K562 (cell line): ENCODE measurements around the gene OOSP3. TPM values are rescaled to one million over a fixed set of nuclear protein-coding genes. Genes with fewer than 3 reads are reported as not detected.
A peak's percentile ranks its signal among the peaks of the same experiment; 100 is the strongest.

ENCODE experiments used
- ATAC-seq: fragments of 200-7000 bp; cut with Tn5 transposase; 3 replicates; pipeline ENCODE4 v1.9.1; 2020; ENCODE audit warnings: moderate library complexity
- BruUV-seq: library from RNA; stranded (reverse); fragments of 400-500 nt; replicated peaks from 2 replicates; lab custom pipeline; 2021; lab: Mats Ljungman, UMichigan
- CTCF ChIA-PET: fragments of 300-600 bp; formaldehyde crosslinking; extraction: SDS; loops from one replicate; lab custom pipeline; 2021; ENCODE audit warnings: low intra/inter-chr PET ratio; lab: Yijun Ruan, JAX
- POLR2A ChIA-PET: fragments of 300-600, 350-650 bp; sonication (Branson Sonifier 250); formaldehyde crosslinking; extraction: SDS; loops from one replicate; lab custom pipeline; 2021; ENCODE audit warnings: antibody characterized with exemption, inconsistent platforms; lab: Yijun Ruan, JAX
- DNase-seq, 4 experiments: peaks; one replicate each; pipeline versions ENCODE4 v3.0.0 to v3.0.0-alpha.2; 2011 to 2018; ENCODE audit warnings: low spot score in 3 of 4, mixed read lengths in 3 of 4; ENCODE audit errors: extremely low read depth in 1 of 4
- FAIRE-seq: peaks from 2 replicates; lab custom pipeline; 2011; peaks lifted over from hg19 to GRCh38; lab: Jason Lieb, UNC
- H2AFZ ChIP-seq: 2 replicates; pipeline ENCODE4 v1.6.0; 2011; ENCODE audit warnings: low read depth, low read length, control low read depth, inconsistent platforms
- H3K27ac ChIP-seq: fragments of 200-600 bp; 3 replicates; pipeline ENCODE4 v1.8.0; 2011; ENCODE audit warnings: low read depth, mild to moderate bottlenecking, control low read depth, inconsistent platforms, low read length, moderate library complexity, mixed read lengths; ENCODE audit errors: extremely low read depth
- H3K27me3 ChIP-seq, 2 experiments: fragments of 300-600 bp in 1 of 2; 2 replicates in 1 of 2; 3 replicates in 1 of 2; pipeline versions ENCODE4 v1.6.0 to v1.8.0; 2011; ENCODE audit warnings: inconsistent platforms in 2 of 2, low read length in 2 of 2, mild to moderate bottlenecking in 1 of 2, mixed read lengths in 1 of 2, moderate library complexity in 1 of 2; ENCODE audit not compliant: control insufficient read depth in 2 of 2, insufficient read depth in 2 of 2
- H3K36me3 ChIP-seq: fragments of 300-600 bp; 3 replicates; pipeline ENCODE4 v1.8.0; 2011; ENCODE audit warnings: mild to moderate bottlenecking, low read length, inconsistent platforms; ENCODE audit not compliant: control insufficient read depth, insufficient read depth
- H3K4me1 ChIP-seq, 2 experiments: fragments of 200-600 bp in 1 of 2; replicated peaks in 1 of 2; 2 replicates in 1 of 2; 3 replicates in 1 of 2; pipeline versions ENCODE4 v1.5.1 to v1.8.0; 2011; ENCODE audit warnings: inconsistent platforms in 2 of 2, low read length in 2 of 2, mild to moderate bottlenecking in 1 of 2, mixed read lengths in 1 of 2, moderate library complexity in 1 of 2; ENCODE audit not compliant: control insufficient read depth in 2 of 2, insufficient read depth in 2 of 2
- H3K4me2 ChIP-seq: 2 replicates; pipeline ENCODE4 v1.6.1; 2011; ENCODE audit warnings: low read length, control low read depth, inconsistent platforms, mixed read lengths; ENCODE audit not compliant: insufficient read depth
- H3K4me3 ChIP-seq: fragments of 200-600 bp; sonication (generic), shearing (Covaris generic); 2 replicates; pipeline ENCODE4 v1.5.1; 2016; ENCODE audit warnings: control low read depth, inconsistent platforms
- H3K79me2 ChIP-seq: fragments of 200-600 bp; 3 replicates; pipeline ENCODE4 v1.8.0; 2011; ENCODE audit warnings: low read length, inconsistent platforms; ENCODE audit not compliant: control insufficient read depth, insufficient read depth
- H3K9ac ChIP-seq, 2 experiments: 2 replicates each; pipeline versions ENCODE4 v1.6.0 to v1.6.1; 2011; ENCODE audit warnings: low read depth in 2 of 2, low read length in 2 of 2, control low read depth in 1 of 2, inconsistent platforms in 1 of 2, mild to moderate bottlenecking in 1 of 2, mixed read lengths in 1 of 2; ENCODE audit not compliant: insufficient read depth in 1 of 2
- H3K9me1 ChIP-seq: one replicate; pipeline ENCODE4 v1.6.0; 2011; ENCODE audit warnings: inconsistent platforms, mild to moderate bottlenecking, low read length, moderate library complexity; ENCODE audit not compliant: control insufficient read depth, insufficient read depth
- H3K9me3 ChIP-seq: replicated peaks from 2 replicates; pipeline ENCODE4 v1.5.1; 2011; ENCODE audit warnings: low read depth, low read length, inconsistent platforms; ENCODE audit not compliant: control insufficient read depth, insufficient read depth
- H4K20me1 ChIP-seq: replicated peaks from 2 replicates; pipeline ENCODE4 v1.6.1; 2011; ENCODE audit warnings: low read length, inconsistent platforms, mixed read lengths; ENCODE audit not compliant: control insufficient read depth, insufficient read depth
- BHLHE40 ChIP-seq: IDR thresholded peaks from 2 replicates; pipeline ENCODE4 v1.6.1; 2011; ENCODE audit warnings: low read length, improper control_type of control experiment
- C11orf30 ChIP-seq: fragments of 450-650 bp; IDR thresholded peaks from 2 replicates; pipeline ENCODE4 v1.6.1; 2016; ENCODE audit warnings: low read depth, mild to moderate bottlenecking
- EWSR1 ChIP-seq: fragments of 450-650 bp; IDR thresholded peaks from 2 replicates; pipeline ENCODE4 v1.6.1; 2018; ENCODE audit warnings: borderline replicate concordance, mild to moderate bottlenecking, low read depth, moderate library complexity; ENCODE audit not compliant: partially characterized antibody
- FOSL1 ChIP-seq: fragments of 200-800 bp; sonication (Bioruptor generic); conservative IDR thresholded peaks from 2 replicates; pipeline ENCODE4 v1.6.1; 2016; ENCODE audit warnings: missing genetic modification characterization, missing compliant biosample characterization
- FOXA1 ChIP-seq: fragments of 450-650 bp; IDR thresholded peaks from 2 replicates; pipeline ENCODE4 v1.6.1; 2016; ENCODE audit warnings: mild to moderate bottlenecking, borderline replicate concordance
- FOXP1 ChIP-seq: sonication (generic); formaldehyde crosslinking; IDR thresholded peaks from 2 replicates; pipeline ENCODE4 v1.8.0; 2022; ENCODE audit warnings: mild to moderate bottlenecking, missing genetic modification reagents
- HNRNPK ChIP-seq: fragments of 200-400 bp; formaldehyde crosslinking; IDR thresholded peaks from one replicate; pipeline ENCODE4 v1.6.1; 2018; ENCODE audit warnings: mild to moderate bottlenecking, low read depth, low read length; ENCODE audit not compliant: poor library complexity, severe bottlenecking
- KDM1A ChIP-seq, 2 experiments: fragments of 450-650 bp; IDR thresholded peaks; 2 replicates each; pipeline ENCODE4 v1.6.1; 2016; ENCODE audit warnings: mild to moderate bottlenecking in 2 of 2
- MEIS2 ChIP-seq: fragments of 450-650 bp; IDR thresholded peaks from 2 replicates; pipeline ENCODE4 v1.6.1; 2014; ENCODE audit warnings: mild to moderate bottlenecking; ENCODE audit not compliant: partially characterized antibody
- PHTF2 ChIP-seq: fragments of 250-450 bp; sonication (Bioruptor Pico); IDR thresholded peaks from 2 replicates; pipeline ENCODE4 v1.5.0; 2021; ENCODE audit warnings: mild to moderate bottlenecking
- PYGO2 ChIP-seq: fragments of 450-650 bp; IDR thresholded peaks from 2 replicates; pipeline ENCODE4 v1.6.1; 2016; ENCODE audit warnings: mild to moderate bottlenecking, missing genetic modification characterization, moderate library complexity, missing compliant biosample characterization
- SMAD2 ChIP-seq: fragments of 150-350 bp; IDR thresholded peaks from 2 replicates; pipeline ENCODE4 v1.6.1; 2014; ENCODE audit warnings: low read depth, mild to moderate bottlenecking, low read length
- XRCC4 ChIP-seq: IDR thresholded peaks from one replicate; pipeline ENCODE4 v1.6.1; 2011; ENCODE audit not compliant: insufficient read depth, insufficient read length; ENCODE audit errors: extremely low read depth
- ZBTB2 ChIP-seq: fragments of 450-650 bp; IDR thresholded peaks from 2 replicates; pipeline ENCODE4 v1.6.1; 2016; ENCODE audit warnings: antibody characterized with exemption
- ZC3H8 ChIP-seq: fragments of 450-650 bp; IDR thresholded peaks from 2 replicates; pipeline ENCODE4 v1.6.1; 2017
- ZFP30 ChIP-seq: fragments of 250-450 bp; sonication (Bioruptor Pico); IDR thresholded peaks from 2 replicates; pipeline ENCODE4 v1.8.0; 2022; ENCODE audit warnings: moderate library complexity, mild to moderate bottlenecking, inconsistent platforms, borderline replicate concordance
- ZNF165 ChIP-seq: fragments of 250-450 bp; sonication (Bioruptor Pico); IDR thresholded peaks from 2 replicates; pipeline ENCODE4 v1.4.0; 2020; ENCODE audit warnings: borderline replicate concordance
- ZNF197 ChIP-seq: fragments of 200-800 bp; sonication (Bioruptor generic); IDR thresholded peaks from 2 replicates; pipeline ENCODE4 v1.6.1; 2016; ENCODE audit warnings: low read depth, missing genetic modification characterization, missing compliant biosample characterization
- ZNF239 ChIP-seq: fragments of 250-450 bp; sonication (Bioruptor Pico); IDR thresholded peaks from 2 replicates; pipeline ENCODE4 v1.4.0; 2020; ENCODE audit warnings: mild to moderate bottlenecking
- ZNF583 ChIP-seq: fragments of 250-450 bp; sonication (Bioruptor Pico); IDR thresholded peaks from 2 replicates; pipeline ENCODE4 v1.4.0; 2020
- WGBS: fragments of 100-300 bp; shearing (Covaris generic); methylation state at CpG from one replicate; pipeline ENCODE4 v1.1.6; 2016; ENCODE audit warnings: low coverage, mixed read lengths; ENCODE audit not compliant: insufficient coverage; ENCODE audit errors: missing lambda C conversion rate; 5-methylcytosine and 5-hydroxymethylcytosine counted together
- in situ Hi-C: fragments of 300-500 bp; cut with MboI; formaldehyde crosslinking; loops from 4 replicates; pipeline ENCODE4 v1.15.0; 2018; ENCODE audit warnings: inconsistent platforms, mixed read lengths
- intact Hi-C: fragments of 100-400 bp; cut with micrococcal nuclease; formaldehyde crosslinking; loops from 2 replicates; pipeline ENCODE4 v1.14.2; 2022
- polyA plus RNA-seq, 8 experiments: library from polyadenylated mRNA; depleted of rRNA in 4 of 8; stranded (reverse) in 5 of 8; unstranded in 3 of 8; fragments of >200 nt; fragmentation: Nextera tagmentation in 2 of 8; fragmentation: Illumina TruSeq in 1 of 8; extraction: Ambion mirVana in 2 of 8; extraction: Trizol in 1 of 8; gene quantifications; 2 replicates each; pipeline versions ENCODE4 v1.2.1 to v1.2.3, GENCODE V29; 2011 to 2014; ENCODE audit warnings: inconsistent platforms in 1 of 8, missing spikeins in 1 of 8
- total RNA-seq, 7 experiments: library from RNA; depleted of rRNA in 6 of 7; stranded (reverse); fragments of >200 nt in 6 of 7; fragmentation: Illumina TruSeq in 2 of 7; extraction: Trizol in 2 of 7; gene quantifications; 2 replicates each; pipeline versions ENCODE4 v1.2.1 to v1.2.3, GENCODE V29; 2011 to 2021; ENCODE audit warnings: low replicate concordance in 1 of 7
- TF ChIP-seq, protein P1 (sequence below): sonication (generic); formaldehyde crosslinking; IDR thresholded peaks from 2 replicates; pipeline ENCODE4 v1.8.1; 2023; ENCODE audit warnings: mild to moderate bottlenecking, missing genetic modification reagents, moderate library complexity
- TF ChIP-seq, protein P2 (sequence below): fragments of 250-450 bp; sonication (Bioruptor Pico); IDR thresholded peaks from 2 replicates; pipeline ENCODE4 v1.4.0; 2020; ENCODE audit warnings: mild to moderate bottlenecking, moderate library complexity

The OOSP3 gene
- total and polyA plus RNA-seq, 9 of the 15 experiments (the other 6 are each of a cell fraction or from before 2014, with no cell fraction given) = 0.09 to 0.32 (median 0.15) TPM; not detected in 6

- intact Hi-C loops = no loop called here
- Histone ChIP-seq H3K4me3 (no peak overlapping the region), H3K79me2 (no peaks in the 10 kb centered on the region), H2AFZ (no peak overlapping the region), H3K27ac (no peak overlapping the region), H3K9me3 (no peaks in the 10 kb centered on the region), H3K27me3 (no peaks in the 10 kb centered on the region), H3K36me3 (no peaks in the 10 kb centered on the region), H4K20me1 (no peaks in the 10 kb centered on the region), H3K4me1 (peaks cover 0 to 6% of the 10 kb centered on the region in 2 experiments; a peak in 2 of 5 replicates), H3K9me1 (no peaks in the 10 kb centered on the region), H3K9ac (no peak overlapping the region), H3K4me2 (no peak overlapping the region)
- no TSS peak for BruUV-seq
- ATAC-seq = no peak
- in situ Hi-C loops = no loop called here
- ChIA-PET POLR2A (interaction anchor here (1.4 kb wide), 1 partner anchor 9 kb away, joined by 4 read pairs; no protein-coding TSS in a partner anchor), CTCF (no interaction called here)
- 33% methylated on average over 1 of the region's 1 CpG for WGBS
- no peak for DNase-seq
- FAIRE-seq = no peak
- no peak for TF ChIP-seq ZNF197 (CRISPR knock-in tag)
- TF ChIP-seq XRCC4 = no peak
- 0 out of 4 replicates have a peak, but pooled peaks of 1 of the 2 experiments have one; percentile 33 for TF ChIP-seq KDM1A (IDR thresholded peaks at IDR 0.05)
- no peak for TF ChIP-seq ZC3H8
- TF ChIP-seq BHLHE40 = no peak
- no peak for TF ChIP-seq ZNF239
- no peak for TF ChIP-seq PYGO2
- TF ChIP-seq ZFP30 (CRISPR knock-in tag) = no peak
- no peak for TF ChIP-seq ZNF165 (CRISPR knock-in tag)
- no peak for TF ChIP-seq FOXA1
- no peak for TF ChIP-seq PHTF2
- TF ChIP-seq, protein P1, sequence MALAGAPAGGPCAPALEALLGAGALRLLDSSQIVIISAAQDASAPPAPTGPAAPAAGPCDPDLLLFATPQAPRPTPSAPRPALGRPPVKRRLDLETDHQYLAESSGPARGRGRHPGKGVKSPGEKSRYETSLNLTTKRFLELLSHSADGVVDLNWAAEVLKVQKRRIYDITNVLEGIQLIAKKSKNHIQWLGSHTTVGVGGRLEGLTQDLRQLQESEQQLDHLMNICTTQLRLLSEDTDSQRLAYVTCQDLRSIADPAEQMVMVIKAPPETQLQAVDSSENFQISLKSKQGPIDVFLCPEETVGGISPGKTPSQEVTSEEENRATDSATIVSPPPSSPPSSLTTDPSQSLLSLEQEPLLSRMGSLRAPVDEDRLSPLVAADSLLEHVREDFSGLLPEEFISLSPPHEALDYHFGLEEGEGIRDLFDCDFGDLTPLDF (CRISPR knock-in tag) = no peak
- TF ChIP-seq SMAD2 = no peak
- TF ChIP-seq MEIS2 = no peak
- TF ChIP-seq FOSL1 (tag) = peak; percentile 36; the same call in 1 of the 2 replicates
- TF ChIP-seq C11orf30 = peak; percentile 20; the same call in 1 of the 2 replicates
- TF ChIP-seq, protein P2, sequence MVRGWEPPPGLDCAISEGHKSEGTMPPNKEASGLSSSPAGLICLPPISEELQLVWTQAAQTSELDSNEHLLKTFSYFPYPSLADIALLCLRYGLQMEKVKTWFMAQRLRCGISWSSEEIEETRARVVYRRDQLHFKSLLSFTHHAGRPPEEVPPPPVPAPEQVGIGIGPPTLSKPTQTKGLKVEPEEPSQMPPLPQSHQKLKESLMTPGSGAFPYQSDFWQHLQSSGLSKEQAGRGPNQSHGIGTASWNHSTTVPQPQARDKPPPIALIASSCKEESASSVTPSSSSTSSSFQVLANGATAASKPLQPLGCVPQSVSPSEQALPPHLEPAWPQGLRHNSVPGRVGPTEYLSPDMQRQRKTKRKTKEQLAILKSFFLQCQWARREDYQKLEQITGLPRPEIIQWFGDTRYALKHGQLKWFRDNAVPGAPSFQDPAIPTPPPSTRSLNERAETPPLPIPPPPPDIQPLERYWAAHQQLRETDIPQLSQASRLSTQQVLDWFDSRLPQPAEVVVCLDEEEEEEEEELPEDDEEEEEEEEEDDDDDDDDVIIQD = no peak
- TF ChIP-seq FOXP1 (CRISPR knock-in tag) = no peak
- no peak for TF ChIP-seq ZNF583 (CRISPR knock-in tag)
- TF ChIP-seq EWSR1 = no peak
- no peak for TF ChIP-seq ZBTB2
- TF ChIP-seq HNRNPK = no peak
Observed at GRCh38 chr11:59865031-59865430, 13.6 kb upstream of the OOSP3 start.
